Stimulated activated CD4-positive, alpha-beta T cell treated with anti-CD3 and anti-CD28 coated beads, Interleukin-1b, Interleukin-23, amount 100 ng/mL, for 1 hour (primary cell): ENCODE data around the gene RESP18.

Experiments
- DNase-seq, 2 donors: peaks; one replicate each; pipeline ENCODE4 v3.0.0-alpha.2; 2020; ENCODE audit warnings: low read depth in 2 of 2

RESP18 gene

GRCh38 chr2:219332542-219332941, at the start of gene RESP18:
Gene RESP18, minus strand, starts transcription at chr2:219332744.
- no peak for DNase-seq

DNA sequence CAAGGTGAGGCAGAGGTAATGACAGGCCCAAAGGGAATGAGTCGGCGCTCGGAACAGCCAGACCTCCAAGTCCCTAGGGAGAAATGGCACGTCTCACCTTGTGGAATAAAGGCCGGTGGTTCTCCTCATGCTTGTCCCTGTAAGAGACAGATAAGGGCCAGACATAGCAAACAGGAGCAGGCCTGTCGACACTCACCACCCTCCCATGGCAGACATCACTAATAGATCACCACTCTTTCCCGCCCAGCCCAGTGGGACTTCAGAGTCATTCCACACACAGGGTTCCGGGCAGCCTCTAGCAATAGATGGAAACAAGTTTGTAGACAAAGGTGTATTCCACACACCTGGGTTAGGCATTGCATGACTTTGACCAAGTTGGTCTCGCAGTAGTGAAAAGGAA, 48.9 kb upstream of the RESP18 start:
- DNase-seq: no peak

DNA sequence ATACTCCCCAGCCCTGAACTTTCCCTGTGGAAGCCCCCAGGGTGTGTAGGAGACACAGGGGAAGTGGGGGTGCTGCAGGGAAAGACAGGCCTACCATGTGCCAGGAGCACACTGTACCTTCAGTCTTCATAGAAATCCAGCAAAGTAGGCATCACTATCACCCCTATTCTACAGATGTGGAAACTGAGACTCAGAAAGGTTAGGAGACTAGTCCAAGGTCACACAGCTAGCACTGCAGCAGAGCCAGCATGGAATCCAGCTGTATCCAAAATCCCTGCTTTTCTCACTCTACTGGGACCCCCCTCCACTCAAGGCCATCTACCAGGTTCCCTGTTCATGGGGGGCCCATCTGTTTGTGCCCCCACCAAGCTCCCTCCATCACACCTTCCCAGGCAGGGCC, 48.4 kb upstream of the RESP18 start:
- DNase-seq: no peak

- no peak for DNase-seq
Measured at GRCh38 chr2:219378163-219378851, 45.8 kb upstream of the RESP18 start.

GRCh38 chr2:219369447-219369861, 36.9 kb upstream of the RESP18 start:
- no peak for DNase-seq

GRCh38 chr2:219368690-219369191, 36.2 kb upstream of the RESP18 start:
- DNase-seq: no peak

- DNase-seq: no peak
Measured at GRCh38 chr2:219362524-219363164, 30.1 kb upstream of the RESP18 start.

- DNase-seq: no peak
Measured at GRCh38 chr2:219362072-219362471, 29.5 kb upstream of the RESP18 start.

GRCh38 chr2:219358170-219359075, 25.9 kb upstream of the RESP18 start:
- DNase-seq: no peak

DNA sequence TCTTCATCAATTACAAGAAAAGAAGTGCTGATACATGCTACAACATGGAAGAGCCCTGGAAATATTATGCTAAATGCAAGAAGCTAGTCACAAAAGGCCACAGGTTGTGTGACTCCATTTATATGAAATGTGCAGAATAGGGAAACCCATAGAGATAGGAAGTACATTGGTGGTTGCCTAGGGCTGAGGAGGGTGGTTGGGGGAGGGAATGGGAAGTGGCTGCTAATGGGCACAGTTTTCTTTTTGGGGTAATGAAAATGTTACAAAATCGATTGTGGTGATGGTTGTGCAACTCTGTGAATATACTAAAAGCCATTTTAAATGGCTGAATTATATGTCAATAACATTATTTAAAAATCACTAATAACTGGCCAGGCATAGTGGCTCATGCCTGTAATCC, 24.3 kb upstream of the RESP18 start:
- no peak for DNase-seq

DNA sequence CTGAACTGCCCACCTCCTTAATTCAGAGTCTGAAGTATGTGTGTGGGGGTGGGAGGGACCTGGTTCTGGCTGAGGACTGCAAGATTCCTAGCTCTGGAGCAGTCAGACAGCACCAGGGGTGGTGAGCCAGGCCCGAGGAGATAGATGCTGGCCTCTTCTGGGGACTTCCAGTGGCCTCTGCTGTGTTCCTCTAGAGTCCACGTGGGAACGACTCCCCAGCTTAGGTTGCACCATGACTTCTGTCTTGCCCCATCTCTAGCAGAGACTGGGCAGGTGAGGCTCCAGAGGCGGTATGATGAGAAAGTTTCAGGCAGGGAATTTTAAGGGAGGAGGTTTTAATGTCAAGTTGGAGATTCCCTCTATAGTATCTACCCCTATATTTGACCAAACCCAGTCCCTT, 22.0 kb upstream of the RESP18 start:
- no peak for DNase-seq

- no peak for DNase-seq
Measured at GRCh38 chr2:219353129-219353528, 20.6 kb upstream of the RESP18 start.

- peak; percentile 2 to 48 for DNase-seq
Measured at GRCh38 chr2:219352448-219353023, 20.0 kb upstream of the RESP18 start.

GRCh38 chr2:219350710-219351221, 18.2 kb upstream of the RESP18 start:
- DNase-seq: no peak

DNA sequence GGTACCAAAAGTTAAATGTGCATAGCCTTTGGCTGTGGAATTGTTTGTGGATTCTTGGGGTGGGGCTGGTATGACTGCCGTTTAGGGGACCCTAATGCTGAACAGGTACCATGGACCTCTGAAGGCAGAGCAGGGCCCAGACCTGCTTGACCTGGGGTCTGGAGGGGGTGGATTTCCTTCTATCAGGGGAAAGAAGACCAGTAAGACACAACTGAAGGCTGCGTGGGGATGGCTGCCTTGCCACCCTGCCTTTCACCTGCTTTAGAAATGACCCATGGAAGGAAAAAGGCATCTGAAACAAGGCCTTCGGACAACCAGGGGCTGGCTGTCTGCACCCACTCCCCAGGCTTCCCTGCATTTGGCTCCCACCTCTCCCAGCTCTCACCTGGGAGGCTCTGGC, 17.7 kb upstream of the RESP18 start:
- DNase-seq: no peak

DNA sequence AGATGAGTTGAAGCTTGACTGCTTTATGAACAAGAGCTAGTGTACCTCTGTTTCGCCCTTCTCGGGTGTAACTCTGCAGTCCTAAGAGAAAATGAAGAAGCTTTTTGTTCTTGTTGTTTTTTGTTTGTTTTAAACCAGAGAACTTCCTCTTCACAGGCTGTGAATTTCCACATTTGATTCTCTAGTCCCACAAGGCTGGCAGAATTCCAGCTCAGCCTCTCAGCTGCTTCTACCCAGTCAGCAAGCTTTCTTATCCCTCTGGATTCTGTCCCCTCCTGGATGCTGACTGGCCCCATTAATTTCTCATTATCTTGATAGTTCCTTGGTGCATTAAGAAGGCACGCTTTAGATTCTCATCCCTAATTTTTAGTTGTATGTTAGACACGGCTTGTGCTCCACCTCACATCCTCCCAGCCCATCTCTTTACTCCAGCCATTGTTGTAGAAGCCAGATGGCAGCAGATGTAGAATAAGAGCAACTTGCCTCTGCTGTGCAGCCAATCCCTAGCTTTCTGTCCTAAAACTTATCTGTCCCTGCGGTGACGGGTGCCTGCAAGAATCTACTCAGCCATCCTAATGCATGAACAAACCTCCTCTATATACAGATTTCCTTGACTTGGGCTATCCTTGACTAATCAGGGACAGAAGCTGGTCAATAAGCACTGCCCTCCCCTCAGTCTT, 12.3 kb upstream of the RESP18 start:
- DNase-seq: no peak

DNA sequence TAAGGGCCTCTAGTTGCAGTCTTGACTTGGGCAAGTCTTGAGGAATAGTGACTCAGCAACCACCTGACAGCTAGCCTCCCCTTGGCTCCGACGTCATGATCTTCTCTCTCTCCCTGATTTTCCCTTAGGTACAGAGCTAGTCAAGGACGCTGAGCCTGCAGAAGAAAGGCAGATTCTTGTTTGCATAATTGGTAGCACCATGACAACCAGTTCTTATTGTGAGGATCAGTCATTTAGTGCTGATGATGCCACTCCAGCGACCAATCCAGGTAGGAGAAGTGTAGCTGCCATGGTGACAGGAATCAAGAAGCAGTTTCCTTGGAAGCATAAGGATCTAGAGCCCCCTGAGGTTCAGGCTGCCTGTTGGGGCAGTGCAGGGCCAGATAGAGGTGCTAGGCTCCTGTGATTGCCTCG, 2.8 kb upstream of the RESP18 start:
- no peak for DNase-seq

GRCh38 chr2:219334076-219334475, 1.5 kb upstream of the RESP18 start:
- DNase-seq: no peak

DNA sequence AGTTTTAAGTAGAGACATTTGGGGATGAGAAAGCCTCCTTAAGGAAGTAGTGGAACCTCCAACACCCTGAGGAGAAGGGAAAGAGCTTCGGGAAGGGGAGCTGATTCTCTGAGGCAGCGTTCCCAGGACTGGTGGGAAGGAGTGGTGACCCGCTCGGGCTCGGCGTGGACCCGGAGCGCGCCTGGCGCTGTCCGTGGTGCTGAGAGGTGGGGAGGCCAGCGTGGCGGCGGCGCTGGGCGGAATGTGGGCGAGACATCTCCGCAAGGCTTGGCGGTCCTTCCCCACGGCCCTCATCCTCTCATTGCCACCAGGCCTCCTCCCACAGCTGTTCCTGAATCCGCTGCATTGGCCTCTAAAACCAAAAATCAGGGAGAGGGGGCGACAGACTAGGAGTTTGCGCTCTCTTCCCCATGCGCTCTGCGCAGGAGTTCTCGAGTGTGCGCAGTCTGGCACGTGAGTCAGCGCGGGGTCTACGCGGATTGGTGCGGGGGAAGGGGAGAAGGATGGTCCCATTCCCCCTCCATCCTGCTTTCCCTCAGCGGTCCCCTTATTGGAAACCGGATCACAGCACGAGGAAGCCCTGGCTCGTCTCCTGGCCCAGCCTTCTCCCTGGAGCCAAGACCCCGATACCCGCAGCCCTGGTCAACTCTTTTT, 857 bp downstream of the RESP18 start:
- peak in 1 of 2 donors; percentile 3 for DNase-seq

DNA sequence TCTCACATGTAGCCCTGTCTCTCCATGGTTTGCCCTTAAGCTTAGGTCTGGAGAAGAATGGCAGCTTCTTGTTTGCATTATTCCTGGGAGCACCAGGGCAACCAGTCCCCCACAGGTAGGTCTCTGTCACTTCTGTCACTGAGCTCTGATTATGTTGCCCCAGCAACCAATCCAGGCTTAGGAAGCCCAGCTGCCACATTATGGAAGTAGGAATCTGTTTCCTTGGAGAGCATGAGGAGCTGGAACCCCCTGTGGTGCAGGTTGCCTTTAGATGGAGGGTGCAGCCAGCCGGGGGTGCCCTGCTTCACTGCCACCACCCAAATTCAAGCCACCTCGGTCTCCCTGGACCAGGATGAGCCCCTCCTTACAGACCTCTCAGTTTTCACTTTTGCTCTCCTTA, 4.8 kb downstream of the RESP18 start:
- DNase-seq: no peak
